ENCODE results near the gene GOSR1. TPM values are rescaled to one million over a fixed set of nuclear protein-coding genes. Genes with fewer than 3 reads are reported as not detected.
A peak's percentile ranks its signal among the peaks of the same experiment; 100 is the strongest.

The GOSR1 gene
- total RNA-seq, 5 donors from 2014 or later (not counting 1 experiment from before 2014, with no cell fraction given), result 47.7 to 56.3 (median 49.6) TPM

DNA sequence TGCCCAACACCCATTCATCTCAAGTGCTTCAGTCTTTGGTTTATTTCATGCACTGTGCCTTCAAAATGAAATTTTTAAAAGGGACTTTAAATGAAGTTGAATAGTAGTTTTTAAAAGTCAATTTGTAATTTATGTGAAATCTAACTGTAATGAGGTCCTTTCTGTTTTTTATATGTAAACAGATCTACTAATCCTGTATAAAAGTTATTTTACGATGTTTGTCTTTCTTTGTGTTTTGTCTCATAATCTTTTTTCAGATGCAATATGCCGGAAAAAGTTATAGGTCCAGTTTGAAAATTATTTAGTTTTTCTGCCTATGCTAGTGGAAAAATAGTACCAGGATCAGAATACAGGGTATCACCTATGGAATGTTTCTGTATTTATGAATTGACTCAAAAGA is 8.7 kb upstream of the GOSR1 start:
- WGBS (ENCODE audit: insufficient coverage), result 100% methylated on average over 1 of the region's 2 CpGs
- CTCF ChIA-PET, result interaction anchor here in 1 of 2 donors (2.1 kb wide), 1 partner anchor 8 kb away, joined by 13 read pairs; the partner anchor contains the start of gene GOSR1

DNA sequence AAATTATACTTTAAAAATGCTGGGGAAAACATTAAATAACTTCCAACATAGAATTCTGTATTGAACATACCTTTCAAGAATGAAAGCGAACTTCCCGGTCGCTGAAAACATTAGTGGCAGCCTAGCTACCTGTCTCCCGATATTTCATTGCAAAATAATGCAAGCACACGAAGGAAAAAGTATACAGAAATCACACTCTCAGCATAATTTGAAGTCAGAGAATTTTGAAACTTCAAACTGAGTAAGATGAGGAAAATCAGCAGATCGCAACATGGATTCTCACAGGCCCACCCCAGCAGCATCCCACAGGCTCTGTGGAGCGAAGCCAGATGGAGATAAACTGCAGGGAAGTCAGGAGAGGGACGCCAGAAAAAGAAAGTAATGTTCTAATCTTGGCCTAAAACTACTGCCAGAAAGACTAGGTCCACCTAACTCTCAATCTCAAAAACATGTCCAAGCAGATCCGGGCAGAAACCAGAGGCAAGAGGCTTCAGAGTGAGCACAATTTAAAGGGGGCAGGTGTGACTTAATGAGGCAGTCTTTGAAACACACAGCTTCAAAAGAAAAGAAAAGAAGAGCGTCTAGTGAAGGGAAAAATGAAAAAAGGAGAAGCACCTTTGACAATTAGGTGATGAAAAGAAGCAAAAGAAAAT is 4.8 kb upstream of the GOSR1 start:
- no peak for DNase-seq
- H3K27me3 Mint-ChIP-seq, result peaks cover 0 to 3% of the 10 kb centered on the region in 2 donors
- no peak overlapping the region for H3K27ac Mint-ChIP-seq
- ATAC-seq (replicated peaks in 1 of 4), result no peak
- ChIA-PET CTCF (no interaction called here), POLR2A (interaction anchor here (0.6 to 1.1 kb wide), 2 partner anchors 28 to 340 kb away, joined by 3 to 4 read pairs; no protein-coding TSS in a partner anchor)
- H3K36me3 ChIP-seq (ENCODE audit: control insufficient read depth in 2 of 2, extremely low read depth in 1 of 2, insufficient read depth in 1 of 2, low read length in 1 of 2), result no peaks in the 10 kb centered on the region
- no peak overlapping the region for H3K27ac ChIP-seq (ENCODE audit: low read length)
- H3K4me3 Mint-ChIP-seq, result no peak overlapping the region
- WGBS (ENCODE audit: insufficient coverage), result 100% methylated on average over 1 of the region's 10 CpGs
- no peaks in the 10 kb centered on the region for H3K36me3 Mint-ChIP-seq
- H3K4me1 ChIP-seq (ENCODE audit: control insufficient read depth in 1 of 2, extremely low read depth in 1 of 2, insufficient read depth in 2 of 2, low read length in 2 of 2), result peaks cover 0 to 5% of the 10 kb centered on the region in 2 experiments
- peaks cover 0 to 4% of the 10 kb centered on the region in 2 experiments for H3K27me3 ChIP-seq (replicated peaks in 1 of 2; ENCODE audit: control insufficient read depth in 2 of 2, extremely low read depth in 1 of 2, insufficient read depth in 2 of 2, low read length in 1 of 2)
- no peak overlapping the region for H3K4me3 ChIP-seq (ENCODE audit: control insufficient read depth in 1 of 2, extremely low read depth in 1 of 2, low read length in 1 of 2)
- H3K9me3 Mint-ChIP-seq, result no peaks in the 10 kb centered on the region
- H3K9me3 ChIP-seq, result no peaks in the 10 kb centered on the region
- H3K4me1 Mint-ChIP-seq, result peaks cover 16 to 20% (median 19%) of the 10 kb centered on the region in 3 donors

More for the DNA sequence above, 8.7 kb upstream of the GOSR1 start:
- Histone ChIP-seq H3K27ac (ENCODE audit: low read length) (no peak overlapping the region), H3K27me3 (replicated peaks in 1 of 2; ENCODE audit: control insufficient read depth in 2 of 2, extremely low read depth in 1 of 2, insufficient read depth in 2 of 2, low read length in 1 of 2) (peaks cover 0 to 4% of the 10 kb centered on the region in 2 experiments), H3K9me3 (no peaks in the 10 kb centered on the region), H3K4me1 (ENCODE audit: control insufficient read depth in 1 of 2, extremely low read depth in 1 of 2, insufficient read depth in 2 of 2, low read length in 2 of 2) (no peaks in the 10 kb centered on the region), H3K36me3 (ENCODE audit: control insufficient read depth in 2 of 2, extremely low read depth in 1 of 2, insufficient read depth in 1 of 2, low read length in 1 of 2) (peaks cover 0 to 18% of the 10 kb centered on the region in 2 donors), H3K4me3 (ENCODE audit: control insufficient read depth in 1 of 2, extremely low read depth in 1 of 2, low read length in 1 of 2) (no peak overlapping the region)
- Mint-ChIP-seq H3K4me1 (no peaks in the 10 kb centered on the region), H3K36me3 (peaks cover 22% of the 10 kb centered on the region), H3K4me3 (no peak overlapping the region), H3K27me3 (peaks cover 0 to 3% of the 10 kb centered on the region in 2 donors), H3K27ac (no peak overlapping the region), H3K9me3 (no peaks in the 10 kb centered on the region)
- ATAC-seq (replicated peaks in 1 of 4) (no peak), DNase-seq (no peak)
- POLR2A ChIA-PET, result no interaction called here

- Mint-ChIP-seq H3K4me1 (peaks cover 35 to 41% (median 39%) of the 10 kb centered on the region in 3 donors), H3K27me3 (peaks cover 0 to 3% of the 10 kb centered on the region in 2 donors), H3K9me3 (no peaks in the 10 kb centered on the region), H3K27ac (no peak overlapping the region), H3K36me3 (no peaks in the 10 kb centered on the region), H3K4me3 (no peak overlapping the region)
- 100% methylated on average over 1 of the region's 2 CpGs for WGBS (ENCODE audit: insufficient coverage)
- no peak for ATAC-seq (replicated peaks in 1 of 4)
- Histone ChIP-seq H3K4me1 (ENCODE audit: control insufficient read depth in 1 of 2, extremely low read depth in 1 of 2, insufficient read depth in 2 of 2, low read length in 2 of 2) (peaks cover 9 to 12% of the 10 kb centered on the region in 2 experiments), H3K36me3 (ENCODE audit: control insufficient read depth in 2 of 2, extremely low read depth in 1 of 2, insufficient read depth in 1 of 2, low read length in 1 of 2) (no peaks in the 10 kb centered on the region), H3K27ac (ENCODE audit: low read length) (no peak overlapping the region), H3K9me3 (no peaks in the 10 kb centered on the region), H3K4me3 (ENCODE audit: control insufficient read depth in 1 of 2, extremely low read depth in 1 of 2, low read length in 1 of 2) (no peak overlapping the region), H3K27me3 (replicated peaks in 1 of 2; ENCODE audit: control insufficient read depth in 2 of 2, extremely low read depth in 1 of 2, insufficient read depth in 2 of 2, low read length in 1 of 2) (peaks cover 0 to 4% of the 10 kb centered on the region in 2 experiments)
- no peak for DNase-seq
- ChIA-PET CTCF (no interaction called here), POLR2A (no interaction called here)
Measured at GRCh38 chr17:30475206-30475605, 2.0 kb upstream of the GOSR1 start.

- no peaks in the 10 kb centered on the region for H3K9me3 ChIP-seq
- peaks cover 43 to 50% (median 45%) of the 10 kb centered on the region in 3 donors for H3K4me1 Mint-ChIP-seq
- peak overlapping the region in 1 of 2 donors; percentile 75 for H3K4me3 ChIP-seq (ENCODE audit: control insufficient read depth in 1 of 2, extremely low read depth in 1 of 2, low read length in 1 of 2)
- H3K27me3 Mint-ChIP-seq, result peaks cover 0 to 3% of the 10 kb centered on the region in 2 donors
- peaks cover 9 to 12% of the 10 kb centered on the region in 2 experiments for H3K4me1 ChIP-seq (ENCODE audit: control insufficient read depth in 1 of 2, extremely low read depth in 1 of 2, insufficient read depth in 2 of 2, low read length in 2 of 2)
- H3K9me3 Mint-ChIP-seq, result no peaks in the 10 kb centered on the region
- H3K27ac ChIP-seq (ENCODE audit: low read length), result peak overlapping the region; percentile 91
- CTCF ChIA-PET, result interaction anchor here in 1 of 2 donors (0.6 to 1.9 kb wide), 9 partner anchors 9 to 371 kb away, joined by 3 to 13 read pairs (median 4); partner anchors contain the start of gene CRLF3
- peak overlapping the region; percentile 94 to 99 (median 98) for H3K4me3 Mint-ChIP-seq
- peaks cover 0 to 4% of the 10 kb centered on the region in 2 experiments for H3K27me3 ChIP-seq (replicated peaks in 1 of 2; ENCODE audit: control insufficient read depth in 2 of 2, extremely low read depth in 1 of 2, insufficient read depth in 2 of 2, low read length in 1 of 2)
- H3K27ac Mint-ChIP-seq, result peak overlapping the region; percentile 97 to 99
- H3K36me3 Mint-ChIP-seq, result peaks cover 8% of the 10 kb centered on the region
- POLR2A ChIA-PET, result interaction anchor here in 1 of 2 donors (0.5 to 1.0 kb wide), 4 partner anchors 11 to 258 kb away, joined by 3 to 4 read pairs (median 3); no protein-coding TSS in a partner anchor
- WGBS (ENCODE audit: insufficient coverage), result 28% methylated on average over 6 of the region's 7 CpGs
- peaks cover 0 to 10% of the 10 kb centered on the region in 2 donors for H3K36me3 ChIP-seq (ENCODE audit: control insufficient read depth in 2 of 2, extremely low read depth in 1 of 2, insufficient read depth in 1 of 2, low read length in 1 of 2)
- ATAC-seq (replicated peaks in 1 of 4) (peak; percentile 13 to 15 (median 14)), DNase-seq (peak in 9 of 35 experiments; percentile 1 to 23 (median 5))
Measured at GRCh38 chr17:30476726-30477082, 504 bp upstream of the GOSR1 start.

DNA sequence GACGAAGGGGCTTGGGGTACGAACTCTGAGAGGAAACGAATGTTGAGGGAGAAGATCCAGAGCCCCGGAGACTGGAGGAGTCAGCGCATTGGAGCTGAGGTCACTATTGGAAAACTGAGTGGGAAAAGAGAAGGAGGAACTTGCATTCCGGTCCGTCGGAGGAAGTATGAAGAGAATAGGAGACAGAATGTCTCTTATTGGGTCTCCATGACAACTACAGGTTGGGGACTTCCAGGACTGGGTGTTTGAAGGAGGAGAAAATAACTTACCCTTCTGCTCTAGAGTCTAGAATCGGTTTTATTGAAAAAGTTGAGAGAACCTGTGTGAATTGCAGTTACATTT is 537 bp downstream of the GOSR1 start:
- POLR2A ChIA-PET, result interaction anchor here in 1 of 2 donors (0.6 kb wide), 1 partner anchor 13 kb away, joined by 4 read pairs; no protein-coding TSS in a partner anchor
- Mint-ChIP-seq H3K4me1 (peaks cover 46 to 51% (median 50%) of the 10 kb centered on the region in 3 donors), H3K27me3 (peaks cover 0 to 3% of the 10 kb centered on the region in 2 donors), H3K27ac (peak overlapping the region; percentile 97 to 99), H3K36me3 (peaks cover 17% of the 10 kb centered on the region), H3K4me3 (peak overlapping the region; percentile 94 to 99 (median 98)), H3K9me3 (no peaks in the 10 kb centered on the region)
- CTCF ChIA-PET, result interaction anchor here (0.6 to 1.9 kb wide), 8 partner anchors 10 to 1383 kb away, joined by 3 to 13 read pairs (median 4); partner anchors contain the start of genes CRLF3 (in 1 of the 2) and TP53I13 (in 1 of the 2)
- peak overlapping the region; percentile 91 for H3K27ac ChIP-seq (ENCODE audit: low read length)
- no peaks in the 10 kb centered on the region for H3K27me3 ChIP-seq (replicated peaks in 1 of 2; ENCODE audit: control insufficient read depth in 2 of 2, extremely low read depth in 1 of 2, insufficient read depth in 2 of 2, low read length in 1 of 2)
- H3K4me1 ChIP-seq (ENCODE audit: control insufficient read depth in 1 of 2, extremely low read depth in 1 of 2, insufficient read depth in 2 of 2, low read length in 2 of 2), result peaks cover 9 to 12% of the 10 kb centered on the region in 2 experiments
- WGBS (ENCODE audit: insufficient coverage), result 0% methylated on average over 5 of the region's 9 CpGs
- H3K36me3 ChIP-seq (ENCODE audit: control insufficient read depth in 2 of 2, extremely low read depth in 1 of 2, insufficient read depth in 1 of 2, low read length in 1 of 2), result peaks cover 0 to 19% of the 10 kb centered on the region in 2 donors
- H3K4me3 ChIP-seq (ENCODE audit: control insufficient read depth in 1 of 2, extremely low read depth in 1 of 2, low read length in 1 of 2), result peak overlapping the region; percentile 75 to 92
- peak in 20 of 35 experiments; percentile 3 to 74 (median 15) for DNase-seq
- no peaks in the 10 kb centered on the region for H3K9me3 ChIP-seq
- peak in 3 of 4 experiments; percentile 6 to 71 (median 18) for ATAC-seq (replicated peaks in 1 of 4)

GRCh38 chr17:30482555-30482954 is 5.3 kb downstream of the GOSR1 start:
- Histone ChIP-seq H3K36me3 (ENCODE audit: control insufficient read depth in 2 of 2, extremely low read depth in 1 of 2, insufficient read depth in 1 of 2, low read length in 1 of 2) (peaks cover 5 to 57% of the 10 kb centered on the region in 2 donors), H3K4me3 (ENCODE audit: control insufficient read depth in 1 of 2, extremely low read depth in 1 of 2, low read length in 1 of 2) (no peak overlapping the region), H3K4me1 (ENCODE audit: control insufficient read depth in 1 of 2, extremely low read depth in 1 of 2, insufficient read depth in 2 of 2, low read length in 2 of 2) (peaks cover 7 to 9% of the 10 kb centered on the region in 2 experiments), H3K9me3 (no peaks in the 10 kb centered on the region), H3K27me3 (replicated peaks in 1 of 2; ENCODE audit: control insufficient read depth in 2 of 2, extremely low read depth in 1 of 2, insufficient read depth in 2 of 2, low read length in 1 of 2) (no peaks in the 10 kb centered on the region), H3K27ac (ENCODE audit: low read length) (no peak overlapping the region)
- ATAC-seq (replicated peaks in 1 of 4), result no peak
- no peaks in the 10 kb centered on the region for H3K9me3 Mint-ChIP-seq
- DNase-seq, result no peak
- ChIA-PET POLR2A (interaction anchor here in 1 of 2 donors (0.6 kb wide), 1 partner anchor 336 kb away, joined by 3 read pairs; no protein-coding TSS in a partner anchor), CTCF (interaction anchor here in 1 of 2 donors (0.9 kb wide), 1 partner anchor 420 kb away, joined by 3 read pairs; no protein-coding TSS in a partner anchor)
- peaks cover 56% of the 10 kb centered on the region for H3K36me3 Mint-ChIP-seq
- peaks cover 37 to 39% (median 38%) of the 10 kb centered on the region in 3 donors for H3K4me1 Mint-ChIP-seq
- H3K27me3 Mint-ChIP-seq, result no peaks in the 10 kb centered on the region
- no peak overlapping the region for H3K4me3 Mint-ChIP-seq
- H3K27ac Mint-ChIP-seq, result no peak overlapping the region
